Ovary (tissue), 3 donors: ENCODE data around the gene QPRT.

Experiments
- CTCF ChIP-seq, 3 donors: fragments of 450-650 bp in 2 of 3; fragments of 200-600 bp in 1 of 3; IDR thresholded peaks; one replicate each; pipeline versions ENCODE4 v1.5.1 to v1.8.0; 2016 to 2022; ENCODE audit warnings: antibody characterized with exemption in 3 of 3, mild to moderate bottlenecking in 1 of 3
- EP300 ChIP-seq: sonication (generic); formaldehyde crosslinking; IDR thresholded peaks from one replicate; pipeline ENCODE4 v1.6.1; 2017; ENCODE audit warnings: antibody characterized with exemption
- donor health status: DM: no; HTN: no; CAD: no.

- no peak for TF ChIP-seq CTCF (IDR thresholded peaks at IDR 0.05)
- TF ChIP-seq EP300, result no peak
Observed at GRCh38 chr16:29662000-29662728, 16.8 kb upstream of the QPRT start.
